ENCODE results near the gene DSCAM.

Gene DSCAM

GRCh38 chr21:40613546-40614030, 233.4 kb downstream of the DSCAM start:
- DNase-seq, result no peak
- Histone ChIP-seq H3K27ac (ENCODE audit: insufficient read depth, low read length, poor library complexity, severe bottlenecking) (no peak overlapping the region), H3K27me3 (replicated peaks; ENCODE audit: control insufficient read depth, insufficient read depth, low read length, poor library complexity, severe bottlenecking) (no peaks in the 10 kb centered on the region), H3K4me3 (ENCODE audit: insufficient read depth, low read depth, low read length, poor library complexity, severe bottlenecking) (no peak overlapping the region), H3K4me1 (ENCODE audit: control insufficient read depth, insufficient read depth, low read length, poor library complexity, severe bottlenecking) (no peaks in the 10 kb centered on the region), H3K9me3 (ENCODE audit: control insufficient read depth, low read length) (no peaks in the 10 kb centered on the region), H3K36me3 (ENCODE audit: control insufficient read depth, insufficient read depth, low read length) (no peaks in the 10 kb centered on the region)

GRCh38 chr21:40610345-40610744, 236.6 kb downstream of the DSCAM start:
- Histone ChIP-seq H3K27ac (ENCODE audit: insufficient read depth, low read length, poor library complexity, severe bottlenecking) (no peak overlapping the region), H3K27me3 (replicated peaks; ENCODE audit: control insufficient read depth, insufficient read depth, low read length, poor library complexity, severe bottlenecking) (no peaks in the 10 kb centered on the region), H3K36me3 (ENCODE audit: control insufficient read depth, insufficient read depth, low read length) (no peaks in the 10 kb centered on the region), H3K4me3 (ENCODE audit: insufficient read depth, low read depth, low read length, poor library complexity, severe bottlenecking) (no peak overlapping the region), H3K9me3 (ENCODE audit: control insufficient read depth, low read length) (no peaks in the 10 kb centered on the region), H3K4me1 (ENCODE audit: control insufficient read depth, insufficient read depth, low read length, poor library complexity, severe bottlenecking) (no peaks in the 10 kb centered on the region)
- DNase-seq, result no peak

- Histone ChIP-seq H3K4me1 (ENCODE audit: control insufficient read depth, insufficient read depth, low read length, poor library complexity, severe bottlenecking) (no peaks in the 10 kb centered on the region), H3K27ac (ENCODE audit: insufficient read depth, low read length, poor library complexity, severe bottlenecking) (no peak overlapping the region), H3K27me3 (replicated peaks; ENCODE audit: control insufficient read depth, insufficient read depth, low read length, poor library complexity, severe bottlenecking) (no peaks in the 10 kb centered on the region), H3K9me3 (ENCODE audit: control insufficient read depth, low read length) (no peaks in the 10 kb centered on the region), H3K4me3 (ENCODE audit: insufficient read depth, low read depth, low read length, poor library complexity, severe bottlenecking) (no peak overlapping the region), H3K36me3 (ENCODE audit: control insufficient read depth, insufficient read depth, low read length) (no peaks in the 10 kb centered on the region)
- no peak for DNase-seq
These were observed 240.6 kb downstream of the DSCAM start for GRCh38 chr21:40606341-40606740.

GRCh38 chr21:40605094-40605493, 241.9 kb downstream of the DSCAM start:
- H3K27me3 ChIP-seq (replicated peaks; ENCODE audit: control insufficient read depth, insufficient read depth, low read length, poor library complexity, severe bottlenecking), result no peaks in the 10 kb centered on the region
- no peaks in the 10 kb centered on the region for H3K4me1 ChIP-seq (ENCODE audit: control insufficient read depth, insufficient read depth, low read length, poor library complexity, severe bottlenecking)
- H3K4me3 ChIP-seq (ENCODE audit: insufficient read depth, low read depth, low read length, poor library complexity, severe bottlenecking), result no peak overlapping the region
- no peak overlapping the region for H3K27ac ChIP-seq (ENCODE audit: insufficient read depth, low read length, poor library complexity, severe bottlenecking)
- H3K36me3 ChIP-seq (ENCODE audit: control insufficient read depth, insufficient read depth, low read length), result no peaks in the 10 kb centered on the region
- no peaks in the 10 kb centered on the region for H3K9me3 ChIP-seq (ENCODE audit: control insufficient read depth, low read length)
- DNase-seq, result no peak

GRCh38 chr21:40603774-40604173, 243.2 kb downstream of the DSCAM start:
- no peaks in the 10 kb centered on the region for H3K36me3 ChIP-seq (ENCODE audit: control insufficient read depth, insufficient read depth, low read length)
- H3K27me3 ChIP-seq (replicated peaks; ENCODE audit: control insufficient read depth, insufficient read depth, low read length, poor library complexity, severe bottlenecking), result no peaks in the 10 kb centered on the region
- H3K4me3 ChIP-seq (ENCODE audit: insufficient read depth, low read depth, low read length, poor library complexity, severe bottlenecking), result no peak overlapping the region
- no peaks in the 10 kb centered on the region for H3K9me3 ChIP-seq (ENCODE audit: control insufficient read depth, low read length)
- H3K4me1 ChIP-seq (ENCODE audit: control insufficient read depth, insufficient read depth, low read length, poor library complexity, severe bottlenecking), result no peaks in the 10 kb centered on the region
- no peak overlapping the region for H3K27ac ChIP-seq (ENCODE audit: insufficient read depth, low read length, poor library complexity, severe bottlenecking)
- DNase-seq, result no peak

- no peaks in the 10 kb centered on the region for H3K9me3 ChIP-seq (ENCODE audit: control insufficient read depth, low read length)
- no peak for DNase-seq
- H3K4me1 ChIP-seq (ENCODE audit: control insufficient read depth, insufficient read depth, low read length, poor library complexity, severe bottlenecking), result no peaks in the 10 kb centered on the region
- H3K27me3 ChIP-seq (replicated peaks; ENCODE audit: control insufficient read depth, insufficient read depth, low read length, poor library complexity, severe bottlenecking), result no peaks in the 10 kb centered on the region
- H3K36me3 ChIP-seq (ENCODE audit: control insufficient read depth, insufficient read depth, low read length), result no peaks in the 10 kb centered on the region
- no peak overlapping the region for H3K27ac ChIP-seq (ENCODE audit: insufficient read depth, low read length, poor library complexity, severe bottlenecking)
- H3K4me3 ChIP-seq (ENCODE audit: insufficient read depth, low read depth, low read length, poor library complexity, severe bottlenecking), result no peak overlapping the region
These were observed 244.9 kb downstream of the DSCAM start for GRCh38 chr21:40602080-40602479.

- no peak overlapping the region for H3K27ac ChIP-seq (ENCODE audit: insufficient read depth, low read length, poor library complexity, severe bottlenecking)
- H3K4me3 ChIP-seq (ENCODE audit: insufficient read depth, low read depth, low read length, poor library complexity, severe bottlenecking), result no peak overlapping the region
- no peak for DNase-seq
- no peaks in the 10 kb centered on the region for H3K27me3 ChIP-seq (replicated peaks; ENCODE audit: control insufficient read depth, insufficient read depth, low read length, poor library complexity, severe bottlenecking)
- no peaks in the 10 kb centered on the region for H3K9me3 ChIP-seq (ENCODE audit: control insufficient read depth, low read length)
- no peaks in the 10 kb centered on the region for H3K36me3 ChIP-seq (ENCODE audit: control insufficient read depth, insufficient read depth, low read length)
- H3K4me1 ChIP-seq (ENCODE audit: control insufficient read depth, insufficient read depth, low read length, poor library complexity, severe bottlenecking), result no peaks in the 10 kb centered on the region
These were observed 251.2 kb downstream of the DSCAM start for GRCh38 chr21:40595806-40596205.

- DNase-seq, result no peak
- Histone ChIP-seq H3K27me3 (replicated peaks; ENCODE audit: control insufficient read depth, insufficient read depth, low read length, poor library complexity, severe bottlenecking) (no peaks in the 10 kb centered on the region), H3K4me1 (ENCODE audit: control insufficient read depth, insufficient read depth, low read length, poor library complexity, severe bottlenecking) (no peaks in the 10 kb centered on the region), H3K36me3 (ENCODE audit: control insufficient read depth, insufficient read depth, low read length) (no peaks in the 10 kb centered on the region), H3K9me3 (ENCODE audit: control insufficient read depth, low read length) (no peaks in the 10 kb centered on the region), H3K4me3 (ENCODE audit: insufficient read depth, low read depth, low read length, poor library complexity, severe bottlenecking) (no peak overlapping the region), H3K27ac (ENCODE audit: insufficient read depth, low read length, poor library complexity, severe bottlenecking) (no peak overlapping the region)
These were observed 259.1 kb downstream of the DSCAM start for GRCh38 chr21:40587736-40588346.

- no peak for DNase-seq
- no peaks in the 10 kb centered on the region for H3K4me1 ChIP-seq (ENCODE audit: control insufficient read depth, insufficient read depth, low read length, poor library complexity, severe bottlenecking)
- H3K9me3 ChIP-seq (ENCODE audit: control insufficient read depth, low read length), result no peaks in the 10 kb centered on the region
- no peak overlapping the region for H3K27ac ChIP-seq (ENCODE audit: insufficient read depth, low read length, poor library complexity, severe bottlenecking)
- no peaks in the 10 kb centered on the region for H3K36me3 ChIP-seq (ENCODE audit: control insufficient read depth, insufficient read depth, low read length)
- no peaks in the 10 kb centered on the region for H3K27me3 ChIP-seq (replicated peaks; ENCODE audit: control insufficient read depth, insufficient read depth, low read length, poor library complexity, severe bottlenecking)
- no peak overlapping the region for H3K4me3 ChIP-seq (ENCODE audit: insufficient read depth, low read depth, low read length, poor library complexity, severe bottlenecking)
These were observed 260.4 kb downstream of the DSCAM start for GRCh38 chr21:40586575-40586974.

- Histone ChIP-seq H3K9me3 (ENCODE audit: control insufficient read depth, low read length) (no peaks in the 10 kb centered on the region), H3K27ac (ENCODE audit: insufficient read depth, low read length, poor library complexity, severe bottlenecking) (no peak overlapping the region), H3K27me3 (replicated peaks; ENCODE audit: control insufficient read depth, insufficient read depth, low read length, poor library complexity, severe bottlenecking) (no peaks in the 10 kb centered on the region), H3K36me3 (ENCODE audit: control insufficient read depth, insufficient read depth, low read length) (no peaks in the 10 kb centered on the region), H3K4me3 (ENCODE audit: insufficient read depth, low read depth, low read length, poor library complexity, severe bottlenecking) (no peak overlapping the region), H3K4me1 (ENCODE audit: control insufficient read depth, insufficient read depth, low read length, poor library complexity, severe bottlenecking) (no peaks in the 10 kb centered on the region)
- DNase-seq, result no peak
These were observed 269.5 kb downstream of the DSCAM start for GRCh38 chr21:40577285-40578043.

All from effector memory CD4-positive, alpha-beta T cell (primary cell).